Measurements from ENCODE around the gene MUSK. TPM values are rescaled to one million over a fixed set of nuclear protein-coding genes. Genes with fewer than 3 reads are reported as not detected.

Gene MUSK
- total and polyA plus RNA-seq, 2 donors (not counting 3 experiments of a cell fraction or from before 2014, with no cell fraction given) = 0.08 TPM; not detected in 1

DNA sequence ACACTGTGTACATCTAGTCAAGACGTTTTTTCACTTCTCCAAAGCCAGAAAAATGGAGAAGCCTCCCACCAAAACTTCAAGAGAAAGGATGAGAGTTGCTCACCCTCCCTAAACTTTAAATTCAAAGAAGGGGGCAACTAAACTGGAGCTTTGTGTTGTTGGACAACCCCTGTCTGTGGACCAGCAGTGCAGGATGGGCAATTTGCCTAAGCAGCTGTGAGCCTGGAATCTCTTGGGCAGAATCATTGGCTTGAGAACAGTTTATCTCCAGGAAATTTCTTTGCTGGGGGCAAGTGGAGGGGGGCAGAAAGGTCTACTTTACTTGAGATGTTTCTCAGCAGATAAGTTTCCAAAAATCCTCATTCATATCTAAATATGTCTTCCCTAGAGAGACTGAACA is 151.8 kb downstream of the MUSK start:
- CTCF ChIA-PET = no interaction called here
- intact Hi-C loops (cut with micrococcal nuclease) (no loop called here), dilution Hi-C loops (cut with MboI; ENCODE audit: extremely low pct_ligation_motif_present, low sequenced_read_pairs) (no loop called here)
- POLR2A ChIA-PET = no interaction called here
- no peak overlapping the region for H3K9ac ChIP-seq (replicated peaks; ENCODE audit: extremely low read depth, insufficient read depth, low read length)
- H3K4me1 ChIP-seq (ENCODE audit: control insufficient read depth, extremely low read depth, insufficient read depth, low read length) = peaks cover 2% of the 10 kb centered on the region
- no peaks in the 10 kb centered on the region for H3K36me3 ChIP-seq (ENCODE audit: control insufficient read depth in 2 of 2, extremely low read depth in 1 of 2, insufficient read depth in 2 of 2, low read length in 2 of 2)
- DNase-seq (ENCODE audit: low read depth, low spot score) (no peak), FAIRE-seq (no peak)
- H2AFZ ChIP-seq (ENCODE audit: low read depth, low read length) = no peak overlapping the region
- no TSS peak for BruUV-seq (replicated peaks)
- H3K9me3 ChIP-seq (replicated peaks; ENCODE audit: control insufficient read depth, insufficient read depth, low read length) = no peaks in the 10 kb centered on the region
- no peak overlapping the region for H3K4me3 ChIP-seq (replicated peaks in 1 of 3; ENCODE audit: insufficient read depth in 1 of 3, low read depth in 1 of 3, low read length in 3 of 3)
- no peaks in the 10 kb centered on the region for H4K20me1 ChIP-seq (replicated peaks; ENCODE audit: control insufficient read depth, extremely low read depth, insufficient read depth, low read length)
- H3K27me3 ChIP-seq (ENCODE audit: control insufficient read depth in 2 of 2, insufficient read depth in 2 of 2, low read length in 2 of 2) = no peaks in the 10 kb centered on the region
- H3K4me2 ChIP-seq (ENCODE audit: insufficient read depth, low read length) = no peak overlapping the region
- H3K9me1 ChIP-seq (replicated peaks; ENCODE audit: control insufficient read depth, extremely low read depth, insufficient read depth, low read length) = no peaks in the 10 kb centered on the region
- no peaks in the 10 kb centered on the region for H3K79me2 ChIP-seq (ENCODE audit: control insufficient read depth, insufficient read depth, low read length)
- TF ChIP-seq POLR2A (IDR thresholded peaks at IDR 0.05; ENCODE audit: low read depth, low read length) = no peak
- TF ChIP-seq, protein P1, sequence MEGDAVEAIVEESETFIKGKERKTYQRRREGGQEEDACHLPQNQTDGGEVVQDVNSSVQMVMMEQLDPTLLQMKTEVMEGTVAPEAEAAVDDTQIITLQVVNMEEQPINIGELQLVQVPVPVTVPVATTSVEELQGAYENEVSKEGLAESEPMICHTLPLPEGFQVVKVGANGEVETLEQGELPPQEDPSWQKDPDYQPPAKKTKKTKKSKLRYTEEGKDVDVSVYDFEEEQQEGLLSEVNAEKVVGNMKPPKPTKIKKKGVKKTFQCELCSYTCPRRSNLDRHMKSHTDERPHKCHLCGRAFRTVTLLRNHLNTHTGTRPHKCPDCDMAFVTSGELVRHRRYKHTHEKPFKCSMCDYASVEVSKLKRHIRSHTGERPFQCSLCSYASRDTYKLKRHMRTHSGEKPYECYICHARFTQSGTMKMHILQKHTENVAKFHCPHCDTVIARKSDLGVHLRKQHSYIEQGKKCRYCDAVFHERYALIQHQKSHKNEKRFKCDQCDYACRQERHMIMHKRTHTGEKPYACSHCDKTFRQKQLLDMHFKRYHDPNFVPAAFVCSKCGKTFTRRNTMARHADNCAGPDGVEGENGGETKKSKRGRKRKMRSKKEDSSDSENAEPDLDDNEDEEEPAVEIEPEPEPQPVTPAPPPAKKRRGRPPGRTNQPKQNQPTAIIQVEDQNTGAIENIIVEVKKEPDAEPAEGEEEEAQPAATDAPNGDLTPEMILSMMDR (IDR thresholded peaks at IDR 0.05; ENCODE audit: extremely low read depth in 1 of 2, insufficient read depth in 1 of 2, low read depth in 1 of 2, low read length in 2 of 2) = no peak
- TF ChIP-seq, protein P2, sequence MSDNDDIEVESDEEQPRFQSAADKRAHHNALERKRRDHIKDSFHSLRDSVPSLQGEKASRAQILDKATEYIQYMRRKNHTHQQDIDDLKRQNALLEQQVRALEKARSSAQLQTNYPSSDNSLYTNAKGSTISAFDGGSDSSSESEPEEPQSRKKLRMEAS (IDR thresholded peaks at IDR 0.05; ENCODE audit: insufficient read depth, insufficient read length) = no peak
- no peak for TF ChIP-seq MYC (IDR thresholded peaks at IDR 0.05; ENCODE audit: low read depth, low read length)
- no peak for TF ChIP-seq GATA2 (IDR thresholded peaks at IDR 0.05; ENCODE audit: insufficient read depth, insufficient read length, low read depth, low read length)
- TF ChIP-seq JUN (IDR thresholded peaks at IDR 0.05; ENCODE audit: borderline replicate concordance, insufficient read depth, insufficient read length, low read depth) = no peak
- no peak for TF ChIP-seq POLR2AphosphoS5 (IDR thresholded peaks at IDR 0.05; ENCODE audit: insufficient read depth, low read depth, low read length)
- no peak for TF ChIP-seq FOS (IDR thresholded peaks at IDR 0.05; ENCODE audit: borderline replicate concordance, insufficient read depth, low read length)
- no peak for TF ChIP-seq EZH2 (IDR thresholded peaks at IDR 0.05; ENCODE audit: borderline replicate concordance, low read depth, low read length, severe bottlenecking)
- no peak overlapping the region for H3K27ac ChIP-seq (ENCODE audit: insufficient read depth, low read depth, low read length)

Data from endothelial cell of umbilical vein (primary cell).